GM23248 (cell line): Measurements from ENCODE around the gene ZNF205. TPM values are rescaled to one million over a fixed set of nuclear protein-coding genes. Genes with fewer than 3 reads are reported as not detected.

ENCODE experiments used
- DNase-seq: peaks from one replicate; pipeline ENCODE4 v3.0.0-alpha.2; 2015
- H2AFZ ChIP-seq: fragments of 200-600 bp; sonication (generic); 2 replicates; pipeline ENCODE4 v1.6.1; 2016; ENCODE audit warnings: antibody characterized with exemption
- H3F3A ChIP-seq: fragments of 200-600 bp; sonication (generic); 2 replicates; pipeline ENCODE4 v1.6.1; 2016; ENCODE audit warnings: mild to moderate bottlenecking, antibody characterized with exemption, mixed run types; ENCODE audit not compliant: insufficient read depth
- H3K27ac ChIP-seq: fragments of 200-600 bp; sonication (generic); 2 replicates; pipeline ENCODE4 v1.5.1; 2016; ENCODE audit warnings: mild to moderate bottlenecking
- H3K27me3 ChIP-seq: fragments of 200-600 bp; sonication (generic); replicated peaks from 2 replicates; pipeline ENCODE4 v1.6.1; 2016; ENCODE audit warnings: mild to moderate bottlenecking; ENCODE audit not compliant: insufficient read depth
- H3K36me3 ChIP-seq: fragments of 200-600 bp; sonication (generic); 2 replicates; pipeline ENCODE4 v1.6.1; 2016; ENCODE audit warnings: low read depth, mild to moderate bottlenecking
- H3K4me1 ChIP-seq: fragments of 200-600 bp; sonication (generic); 2 replicates; pipeline ENCODE4 v1.6.1; 2016; ENCODE audit warnings: mild to moderate bottlenecking; ENCODE audit not compliant: insufficient read depth
- H3K4me2 ChIP-seq: fragments of 200-600 bp; sonication (generic); one replicate; pipeline ENCODE4 v1.6.1; 2016; ENCODE audit warnings: mild to moderate bottlenecking; ENCODE audit not compliant: unreplicated experiment
- H3K4me3 ChIP-seq: fragments of 200-600 bp; sonication (generic); 2 replicates; pipeline ENCODE4 v1.5.1; 2016; ENCODE audit warnings: mild to moderate bottlenecking
- H3K79me2 ChIP-seq: fragments of 200-600 bp; sonication (generic); 2 replicates; pipeline ENCODE4 v1.6.1; 2016; ENCODE audit warnings: mild to moderate bottlenecking; ENCODE audit not compliant: insufficient read depth
- H3K9ac ChIP-seq: fragments of 200-600 bp; sonication (generic); 2 replicates; pipeline ENCODE4 v1.6.1; 2016; ENCODE audit warnings: mild to moderate bottlenecking
- H3K9me2 ChIP-seq: fragments of 200-600 bp; sonication (generic); 2 replicates; pipeline ENCODE4 v1.6.1; 2016; ENCODE audit warnings: mixed run types, mild to moderate bottlenecking, moderate library complexity; ENCODE audit not compliant: insufficient read depth
- H3K9me3 ChIP-seq: fragments of 200-600 bp; sonication (generic); one replicate; pipeline ENCODE4 v1.6.1; 2017; ENCODE audit warnings: low read depth
- H4K20me1 ChIP-seq: fragments of 200-600 bp; sonication (generic); 2 replicates; pipeline ENCODE4 v1.6.0; 2016; ENCODE audit not compliant: insufficient read depth
- EZH2 ChIP-seq: fragments of 200-600 bp; sonication (generic); IDR thresholded peaks from 2 replicates; pipeline ENCODE4 v1.6.1; 2018; ENCODE audit warnings: antibody characterized with exemption, mild to moderate bottlenecking; ENCODE audit not compliant: insufficient read depth, poor library complexity, severe bottlenecking
- EZH2phosphoT487 ChIP-seq: fragments of 200-600 bp; sonication (generic); IDR thresholded peaks from 2 replicates; pipeline ENCODE4 v1.6.1; 2018; ENCODE audit warnings: antibody characterized with exemption, moderate library complexity, mild to moderate bottlenecking, low read depth; ENCODE audit not compliant: insufficient read depth
- WGBS, 2 experiments: methylation state at CpG; one replicate each; pipeline ENCODE4 v1.1.6; 2015 to 2017; ENCODE audit warnings: low lambda C conversion rate in 2 of 2, low coverage in 1 of 2; ENCODE audit errors: missing lambda C conversion rate in 2 of 2; 5-methylcytosine and 5-hydroxymethylcytosine counted together
- in situ Hi-C: fragments of 300-500 bp; cut with MboI; formaldehyde crosslinking; loops from 2 replicates; pipeline ENCODE4 v1.15.0; 2020
- polyA plus RNA-seq: library from polyadenylated mRNA; unstranded; fragments of >200 nt; fragmentation: Nextera tagmentation; extraction: Ambion mirVana; gene quantifications from 2 replicates; pipeline ENCODE4 v1.2.1, GENCODE V29; 2016
- total RNA-seq: library from RNA; depleted of rRNA; stranded (reverse); fragments of >200 nt; shearing (Covaris generic); gene quantifications from 2 replicates; pipeline ENCODE4 v1.2.3, GENCODE V29; 2014

The ZNF205 gene
- total and polyA plus RNA-seq, 2 experiments from 2014 or later = 4.4 to 14.6 TPM

- H3K27ac ChIP-seq = no peak overlapping the region
- WGBS, 2 experiments = 3 to 5% methylated on average over 53 to 70 of the region's 74 CpGs
- H3K27me3 ChIP-seq = no peaks in the 10 kb centered on the region
- H3K9ac ChIP-seq = peak overlapping the region; percentile 72
- H3K4me1 ChIP-seq = peaks cover 7% of the 10 kb centered on the region
- no peaks in the 10 kb centered on the region for H3K9me3 ChIP-seq
- H3K79me2 ChIP-seq = no peaks in the 10 kb centered on the region
- peak; percentile 93 for DNase-seq
- no peaks in the 10 kb centered on the region for H3K36me3 ChIP-seq
- in situ Hi-C loops = no loop called here
- no peaks in the 10 kb centered on the region for H3K9me2 ChIP-seq
- H2AFZ ChIP-seq = peak overlapping the region; percentile 94
- peak overlapping the region; percentile 96 for H3K4me2 ChIP-seq
- H4K20me1 ChIP-seq = no peaks in the 10 kb centered on the region
- no peaks in the 10 kb centered on the region for H3F3A ChIP-seq
- peak overlapping the region; percentile 91 for H3K4me3 ChIP-seq
- TF ChIP-seq EZH2 (no peak), EZH2phosphoT487 (no peak)
These were observed 6.0 kb upstream of the ZNF205 start for GRCh38 chr16:3106205-3106928.

DNA sequence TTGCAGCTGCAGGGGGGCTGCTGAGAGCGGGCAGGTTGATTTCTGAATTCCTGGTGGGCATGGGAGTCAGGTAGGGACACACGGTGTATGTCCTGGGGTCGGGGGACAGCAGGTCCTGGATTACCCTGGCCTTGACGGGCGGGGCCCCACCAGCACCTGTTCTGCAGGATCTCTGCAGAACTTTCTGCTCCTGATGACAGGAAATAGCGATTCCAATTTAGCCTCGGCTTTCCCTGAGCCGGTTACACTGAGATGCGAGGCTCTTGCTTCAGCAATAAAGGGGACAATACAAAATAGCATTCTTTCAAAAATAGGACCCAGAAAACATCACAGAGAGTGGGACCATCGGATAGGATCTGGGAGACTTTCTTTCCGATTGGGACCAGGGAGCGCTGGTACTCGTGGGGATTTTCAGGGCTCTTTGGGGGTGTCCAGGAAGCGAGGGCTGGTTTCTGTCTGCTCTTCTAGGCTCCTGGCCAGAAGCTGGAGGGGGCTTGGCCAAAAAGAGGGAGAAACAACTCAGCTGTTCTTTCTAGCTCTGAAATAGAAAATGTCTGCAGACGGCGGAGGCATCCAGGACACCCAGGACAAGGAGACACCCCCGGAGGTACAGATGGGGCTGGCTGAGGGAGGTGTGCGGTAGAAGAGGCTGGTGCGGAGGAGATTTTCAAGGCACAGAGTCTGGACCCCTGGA is 642 bp downstream of the ZNF205 start:
- Histone ChIP-seq H3K9me2 (no peaks in the 10 kb centered on the region), H3F3A (no peaks in the 10 kb centered on the region), H3K36me3 (no peaks in the 10 kb centered on the region), H3K79me2 (peaks cover 17% of the 10 kb centered on the region), H3K9ac (peak overlapping the region; percentile 84), H4K20me1 (no peaks in the 10 kb centered on the region), H3K4me3 (peak overlapping the region; percentile 99), H3K9me3 (no peaks in the 10 kb centered on the region), H3K4me1 (0 out of 2 replicates have a peak, but pooled peaks cover 3% of the 10 kb centered on the region), H3K27ac (no peak overlapping the region), H3K27me3 (no peaks in the 10 kb centered on the region), H2AFZ (peak overlapping the region; percentile 98), H3K4me2 (peak overlapping the region; percentile 93)
- in situ Hi-C loops = no loop called here
- WGBS, 2 experiments = 5% methylated on average over 19 of the region's 19 CpGs
- peak; percentile 42 for DNase-seq
- TF ChIP-seq EZH2 (no peak), EZH2phosphoT487 (no peak)

- Histone ChIP-seq H3K9me3 (no peaks in the 10 kb centered on the region), H3K4me1 (0 out of 2 replicates have a peak, but pooled peaks cover 3% of the 10 kb centered on the region), H3K27ac (no peak overlapping the region), H4K20me1 (no peaks in the 10 kb centered on the region), H3K79me2 (peaks cover 17% of the 10 kb centered on the region), H3K4me2 (peak overlapping the region; percentile 93), H2AFZ (no peak overlapping the region), H3K9me2 (no peaks in the 10 kb centered on the region), H3K27me3 (no peaks in the 10 kb centered on the region), H3K9ac (peak overlapping the region; percentile 84), H3K4me3 (peak overlapping the region; percentile 99), H3K36me3 (no peaks in the 10 kb centered on the region), H3F3A (no peaks in the 10 kb centered on the region)
- in situ Hi-C loops = no loop called here
- WGBS, 2 experiments = 60 to 63% methylated on average over 17 of the region's 17 CpGs
- TF ChIP-seq EZH2 = no peak
- no peak for TF ChIP-seq EZH2phosphoT487
- peak; percentile 46 for DNase-seq
These were observed 1.5 kb downstream of the ZNF205 start for GRCh38 chr16:3113765-3114479.

GRCh38 chr16:3115003-3115402 is 2.6 kb downstream of the ZNF205 start:
- Histone ChIP-seq H3F3A (no peaks in the 10 kb centered on the region), H3K9me3 (no peaks in the 10 kb centered on the region), H3K27ac (no peak overlapping the region), H3K27me3 (no peaks in the 10 kb centered on the region), H2AFZ (no peak overlapping the region), H3K4me3 (no peak overlapping the region), H4K20me1 (no peaks in the 10 kb centered on the region), H3K9ac (no peak overlapping the region), H3K4me2 (no peak overlapping the region), H3K9me2 (no peaks in the 10 kb centered on the region), H3K79me2 (peaks cover 17% of the 10 kb centered on the region), H3K36me3 (no peaks in the 10 kb centered on the region), H3K4me1 (0 out of 2 replicates have a peak, but pooled peaks cover 3% of the 10 kb centered on the region)
- TF ChIP-seq EZH2phosphoT487 = no peak
- no peak for TF ChIP-seq EZH2
- 95 to 97% methylated on average over 12 of the region's 12 CpGs for WGBS, 2 experiments
- no peak for DNase-seq
- in situ Hi-C loops = no loop called here
